Astrocyte of the cerebellum (primary cell): ENCODE measurements around the gene LMBR1L.
A peak's percentile ranks its signal among the peaks of the same experiment; 100 is the strongest.

Experiments used
- DNase-seq: peaks from one replicate; pipeline ENCODE4 v3.0.0-alpha.2; 2011; ENCODE audit warnings: low read depth
- H3K4me3 ChIP-seq: 2 replicates; pipeline ENCODE4 v1.5.1; 2011; ENCODE audit warnings: mild to moderate bottlenecking, low read depth, low read length, moderate library complexity
- in situ Hi-C: cut with HindIII; loops from 2 replicates; pipeline ENCODE4 v1.10.0; 2017; ENCODE audit warnings: low sequenced_read_pairs
- TF ChIP-seq, protein P1 (sequence below): IDR thresholded peaks from 2 replicates; pipeline ENCODE4 v1.5.1; 2012; ENCODE audit warnings: low read length, low read depth, moderate library complexity, mild to moderate bottlenecking; ENCODE audit errors: missing control alignments

The LMBR1L gene

GRCh38 chr12:49098703-49099102, 11.9 kb downstream of the LMBR1L start:
- DNase-seq = no peak
- H3K4me3 ChIP-seq = no peak overlapping the region
- TF ChIP-seq, protein P1, sequence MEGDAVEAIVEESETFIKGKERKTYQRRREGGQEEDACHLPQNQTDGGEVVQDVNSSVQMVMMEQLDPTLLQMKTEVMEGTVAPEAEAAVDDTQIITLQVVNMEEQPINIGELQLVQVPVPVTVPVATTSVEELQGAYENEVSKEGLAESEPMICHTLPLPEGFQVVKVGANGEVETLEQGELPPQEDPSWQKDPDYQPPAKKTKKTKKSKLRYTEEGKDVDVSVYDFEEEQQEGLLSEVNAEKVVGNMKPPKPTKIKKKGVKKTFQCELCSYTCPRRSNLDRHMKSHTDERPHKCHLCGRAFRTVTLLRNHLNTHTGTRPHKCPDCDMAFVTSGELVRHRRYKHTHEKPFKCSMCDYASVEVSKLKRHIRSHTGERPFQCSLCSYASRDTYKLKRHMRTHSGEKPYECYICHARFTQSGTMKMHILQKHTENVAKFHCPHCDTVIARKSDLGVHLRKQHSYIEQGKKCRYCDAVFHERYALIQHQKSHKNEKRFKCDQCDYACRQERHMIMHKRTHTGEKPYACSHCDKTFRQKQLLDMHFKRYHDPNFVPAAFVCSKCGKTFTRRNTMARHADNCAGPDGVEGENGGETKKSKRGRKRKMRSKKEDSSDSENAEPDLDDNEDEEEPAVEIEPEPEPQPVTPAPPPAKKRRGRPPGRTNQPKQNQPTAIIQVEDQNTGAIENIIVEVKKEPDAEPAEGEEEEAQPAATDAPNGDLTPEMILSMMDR = no peak
- in situ Hi-C loops = no loop called here

DNA sequence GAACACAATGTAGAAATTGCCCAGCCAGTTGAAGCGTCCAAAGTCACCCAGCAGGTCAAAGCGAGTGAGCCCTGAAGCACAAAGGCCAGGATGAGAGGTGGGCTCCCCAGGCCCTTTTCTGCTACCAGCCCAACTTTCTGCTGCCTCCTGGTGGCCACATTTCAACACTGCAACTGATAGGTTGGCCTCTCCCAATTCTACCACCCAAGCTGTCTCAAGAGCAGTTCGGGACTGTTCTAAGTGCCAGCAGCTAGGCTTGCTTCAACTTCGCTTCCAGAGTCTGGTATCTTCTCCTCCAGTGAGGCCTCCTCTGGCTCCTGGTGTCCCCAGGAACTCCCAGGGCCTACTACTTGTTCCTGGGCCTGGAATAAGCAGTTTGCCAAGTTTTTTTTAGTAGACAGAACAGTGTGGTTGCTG, 12.6 kb downstream of the LMBR1L start:
- no peak overlapping the region for H3K4me3 ChIP-seq
- TF ChIP-seq, protein P1 = peak; percentile 83
- in situ Hi-C loops = no loop called here
- DNase-seq = no peak

DNA sequence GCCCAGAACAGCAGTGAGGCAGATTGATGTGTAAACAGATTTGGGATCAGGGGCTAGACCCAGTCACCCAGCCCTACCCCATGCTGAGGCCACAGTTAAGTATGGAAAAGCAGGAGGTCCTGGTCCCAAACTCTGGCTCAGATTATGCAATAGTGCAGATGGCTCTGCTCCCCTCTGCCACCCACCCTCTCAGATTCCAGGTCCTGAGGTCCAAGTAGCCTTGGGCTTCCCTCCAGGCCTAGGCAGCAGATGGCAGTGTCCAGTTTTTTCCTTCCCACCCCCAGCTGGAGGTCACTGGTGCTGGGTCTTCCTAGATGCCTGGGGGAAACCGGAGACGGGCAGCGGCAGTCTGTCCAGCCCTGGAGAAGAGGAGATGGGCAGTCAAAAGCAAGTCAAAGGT, 13.3 kb downstream of the LMBR1L start:
- TF ChIP-seq, protein P1 = no peak
- no peak for DNase-seq
- H3K4me3 ChIP-seq = no peak overlapping the region
- in situ Hi-C loops = no loop called here

DNA sequence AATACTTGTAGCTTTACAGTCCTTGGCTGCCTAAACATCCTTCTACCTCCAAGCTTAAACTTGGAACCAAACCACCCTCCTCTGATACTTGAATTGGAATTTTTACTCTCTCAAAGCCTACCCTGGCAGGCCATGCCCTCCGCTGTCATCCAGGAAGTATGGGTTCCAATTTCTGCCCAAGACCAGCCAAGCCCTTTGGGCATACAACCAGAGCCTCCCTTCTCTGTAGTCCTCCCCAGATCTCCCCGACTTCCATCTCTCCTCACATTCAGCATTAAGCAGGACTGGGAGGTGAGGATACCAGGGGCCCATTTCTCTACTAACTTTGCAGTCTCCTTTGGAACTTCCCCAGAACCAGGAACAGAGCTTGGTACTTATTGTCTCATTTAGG, 15.7 kb downstream of the LMBR1L start:
- in situ Hi-C loops = no loop called here
- no peak overlapping the region for H3K4me3 ChIP-seq
- no peak for DNase-seq
- TF ChIP-seq, protein P1 = no peak

DNA sequence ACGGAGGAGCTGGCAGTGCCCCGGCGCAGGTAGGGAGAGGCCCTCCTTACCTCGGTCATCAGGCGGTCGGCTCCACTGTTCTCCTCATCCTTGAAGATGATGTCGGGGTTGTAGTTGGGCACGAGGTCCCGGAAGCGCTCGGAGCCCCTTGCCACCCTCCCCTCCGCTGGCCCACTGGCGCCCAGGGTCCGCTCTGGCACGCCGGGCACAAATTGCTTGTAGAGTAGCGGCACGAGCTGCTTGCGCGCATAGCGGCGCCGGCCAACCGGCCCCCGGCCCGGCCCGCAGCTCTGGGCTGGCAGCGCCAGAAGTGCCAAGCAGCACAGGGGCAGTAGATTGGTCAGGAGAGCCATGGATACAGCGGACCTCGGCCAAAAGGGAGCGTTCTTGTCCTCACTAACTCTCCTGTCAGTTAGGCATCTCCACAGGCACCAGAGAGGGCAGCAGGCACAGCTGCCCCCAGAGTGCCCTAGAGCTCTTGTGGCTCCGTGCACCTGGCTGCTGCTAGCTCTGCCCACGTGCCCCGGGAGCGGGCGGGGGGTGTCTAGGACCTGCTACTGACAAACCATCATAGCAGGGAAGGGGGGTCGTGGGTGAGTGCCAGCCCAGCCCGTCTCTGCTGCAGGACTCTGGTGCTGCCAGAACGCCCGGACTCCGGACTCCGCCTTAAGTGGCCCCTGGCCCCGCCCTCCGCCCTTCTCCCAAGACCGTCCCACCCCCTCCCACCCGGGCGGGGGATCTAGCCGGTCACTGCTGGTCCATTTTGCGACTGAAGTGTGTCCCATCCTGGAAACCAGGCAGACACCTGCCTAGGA, 16.3 kb downstream of the LMBR1L start, which contains the start of gene DHH:
DHH (minus strand) TSS at position 642 of the 815 bp plus-strand sequence; CDS start at position 353, 289 bp downstream.
- TF ChIP-seq, protein P1 = no peak
- no peak for DNase-seq
- peak within 1 kb of the TSS; percentile 1 for H3K4me3 ChIP-seq
- in situ Hi-C loops = no loop called here

GRCh38 chr12:49093792-49094159, 16.9 kb downstream of the LMBR1L start:
- TF ChIP-seq, protein P1 = no peak
- DNase-seq = no peak
- in situ Hi-C loops = no loop called here
- no peak overlapping the region for H3K4me3 ChIP-seq
